ENCODE data around the gene SBK1. TPM values are rescaled to one million over a fixed set of nuclear protein-coding genes. Genes with fewer than 3 reads are reported as not detected.
"Not testable (repeated sequence)": the region's sequence is repeated elsewhere in the genome, so short reads cannot be mapped to it uniquely, and the experiment has no call there.

Gene SBK1
- 10 to 100 TPM; 13.4 to 27.3 (median 20.2) TPM for polyA plus RNA-seq (ENCODE audit: insufficient read length in 4 of 4)

DNA sequence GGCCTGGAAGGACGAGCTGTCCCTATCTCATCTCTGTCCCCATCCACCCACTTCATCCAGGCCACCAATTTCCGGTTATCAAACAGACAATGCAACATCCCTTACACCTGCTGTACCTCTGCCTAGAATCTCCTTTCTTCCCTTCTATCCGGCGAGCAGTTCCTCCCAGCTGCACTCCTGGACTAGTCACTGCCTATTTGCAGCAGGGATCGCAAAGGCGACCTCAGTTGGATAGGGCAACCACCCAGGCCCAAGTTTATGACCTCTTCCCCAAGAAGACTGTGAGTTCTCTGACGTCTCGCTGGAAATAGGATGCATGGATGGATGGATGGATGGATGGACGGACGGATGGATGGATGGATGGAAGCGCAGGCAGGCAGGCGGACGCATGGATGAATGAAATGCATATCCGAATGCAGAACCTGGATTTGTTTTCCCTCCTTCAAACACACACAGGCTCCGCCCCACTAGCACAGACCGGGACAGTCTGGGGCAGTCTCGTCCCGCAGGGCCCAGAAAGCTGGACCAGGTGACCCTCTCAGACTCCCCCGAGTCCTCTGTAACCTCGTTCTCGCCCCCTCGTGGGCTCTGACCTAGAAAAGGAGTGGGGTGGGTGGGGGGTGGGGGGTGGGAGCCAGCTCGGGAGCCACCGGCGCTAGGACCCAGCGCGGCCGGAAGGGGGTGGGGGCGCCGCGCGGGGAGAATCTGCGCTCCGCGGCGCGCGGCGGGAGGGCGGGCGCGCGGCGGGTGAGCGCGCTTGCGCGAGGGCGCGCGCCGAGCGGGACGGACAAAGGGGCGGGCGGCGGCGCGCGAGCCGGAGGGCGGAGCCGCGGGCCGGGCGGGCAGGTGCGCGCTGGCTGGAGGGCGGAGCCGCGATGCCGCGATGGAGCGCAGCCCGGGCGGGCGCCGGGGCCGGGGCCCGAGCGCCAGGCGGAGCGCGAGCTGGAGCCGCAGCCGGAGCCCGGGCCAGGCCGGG, at the start of gene SBK1:
Gene SBK1 (plus strand): TSS at position 875 of the 976 bp plus-strand sequence. CDS start 24,867 bp downstream, outside the sequence.
- DNase-seq (ENCODE audit: low read depth in 4 of 4, low spot score in 2 of 4), result peak in 3 of 4 donors; percentile 52 to 72 (median 60)

- DNase-seq (ENCODE audit: low read depth in 4 of 4, low spot score in 2 of 4), result not testable (repeated sequence)
Observed at GRCh38 chr16:28249483-28249882, 42.8 kb upstream of the SBK1 start.

DNA sequence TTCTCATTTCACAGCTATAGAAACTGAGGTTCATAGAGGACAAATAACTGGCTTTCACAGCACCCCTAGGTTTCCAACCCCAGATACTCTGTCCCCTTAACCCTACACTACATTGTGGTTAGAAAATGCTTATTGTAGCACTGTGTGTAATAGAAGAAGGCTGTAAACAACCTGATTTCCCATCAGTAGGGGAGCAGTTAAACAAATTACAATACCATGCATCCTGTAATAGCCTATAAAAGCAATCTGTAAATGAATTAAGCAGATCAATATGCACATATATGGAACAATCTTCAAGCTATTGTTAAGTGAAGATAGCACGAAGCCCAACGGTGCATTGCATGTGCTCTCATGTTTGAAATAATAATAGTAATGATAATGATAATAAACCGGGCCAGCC, 41.3 kb upstream of the SBK1 start:
- no peak for DNase-seq (ENCODE audit: low read depth in 4 of 4, low spot score in 2 of 4)

DNA sequence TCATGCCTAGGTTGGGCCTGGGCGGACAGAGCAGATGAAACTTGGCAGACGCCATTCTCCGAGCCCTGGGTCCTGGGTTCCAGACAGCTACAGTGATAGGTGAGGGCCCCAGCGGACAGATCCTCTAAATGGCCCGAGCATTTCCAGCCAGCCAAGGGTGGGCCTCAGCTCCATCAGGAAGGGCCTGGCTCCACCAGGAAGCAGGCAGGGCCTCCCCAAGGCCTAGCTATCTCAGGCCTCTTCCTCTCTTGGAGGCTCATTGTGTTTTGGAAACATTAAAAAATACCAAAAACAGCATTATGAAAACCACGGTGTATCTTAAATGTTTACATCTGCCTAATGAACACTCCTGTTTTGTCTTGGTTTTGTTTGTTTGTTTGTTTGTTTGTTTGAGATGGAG, 38.2 kb upstream of the SBK1 start:
- no peak for DNase-seq (ENCODE audit: low read depth in 4 of 4, low spot score in 2 of 4)

DNA sequence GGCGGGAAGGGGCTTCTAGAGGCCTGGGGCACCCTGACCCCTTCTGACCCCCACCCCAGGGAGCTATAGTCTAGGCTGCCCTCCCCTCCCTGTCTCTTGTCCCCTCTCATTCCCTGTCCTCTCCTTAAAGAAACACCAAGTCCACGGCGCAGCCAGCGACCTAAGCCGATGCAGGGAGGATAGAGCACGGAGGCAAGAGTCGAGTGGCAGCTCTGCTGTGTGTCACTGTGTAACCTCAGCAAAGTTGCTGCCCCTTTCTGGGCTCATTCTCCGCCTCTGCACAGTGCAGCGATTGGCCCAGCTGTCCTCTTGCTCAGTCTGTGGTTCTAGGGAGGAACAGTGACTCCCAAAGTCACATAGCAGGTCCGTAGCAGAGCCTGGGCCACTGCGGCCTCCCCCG, 36.5 kb upstream of the SBK1 start:
- DNase-seq (ENCODE audit: low read depth in 4 of 4, low spot score in 2 of 4), result no peak

DNA sequence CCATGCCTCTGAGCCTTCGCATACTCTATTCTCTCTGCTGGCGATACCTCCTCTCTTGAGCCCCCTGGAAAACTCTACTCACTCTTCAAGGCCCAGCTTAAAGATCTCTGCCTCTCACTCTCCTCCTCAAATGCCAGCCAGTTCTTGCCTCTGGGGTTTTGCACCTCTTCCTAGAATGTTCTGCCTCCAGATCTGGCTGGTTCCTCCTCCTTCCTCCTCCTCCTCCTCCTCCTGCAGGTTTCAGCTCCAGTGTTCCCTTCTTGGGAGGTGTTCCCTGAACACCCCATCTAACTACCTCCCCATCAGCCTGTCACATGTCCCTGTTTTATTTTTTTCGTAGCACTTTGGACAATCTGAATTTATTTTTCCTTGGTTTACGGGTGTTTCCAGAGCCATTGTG, 35.1 kb upstream of the SBK1 start:
- DNase-seq (ENCODE audit: low read depth in 4 of 4, low spot score in 2 of 4), result no peak

DNA sequence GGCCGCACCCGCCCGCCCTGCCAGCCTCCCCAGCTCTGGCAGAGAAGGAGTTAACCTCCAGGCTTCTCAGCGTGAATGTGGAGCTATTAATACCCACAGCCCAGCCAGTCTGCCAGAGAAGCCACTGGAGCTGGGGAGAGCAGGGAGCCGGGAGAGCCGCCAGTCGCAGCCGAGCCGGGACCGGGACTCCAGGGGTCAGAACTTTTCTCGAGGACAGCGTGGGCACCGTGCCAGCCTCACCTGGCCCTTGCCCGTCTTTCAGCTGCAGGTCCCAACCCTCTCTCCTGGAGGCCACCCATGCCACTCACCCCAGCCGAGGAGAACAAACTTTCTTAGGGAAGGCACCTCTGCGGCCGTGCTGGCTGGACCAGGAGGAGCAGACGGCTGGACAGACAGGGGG, 33.8 kb upstream of the SBK1 start:
- DNase-seq (ENCODE audit: low read depth in 4 of 4, low spot score in 2 of 4), result peak in 1 of 4 donors; percentile 17

- no peak for DNase-seq (ENCODE audit: low read depth in 4 of 4, low spot score in 2 of 4)
Observed at GRCh38 chr16:28259091-28259780, 33.1 kb upstream of the SBK1 start.

GRCh38 chr16:28259781-28260150, 32.6 kb upstream of the SBK1 start:
- no peak for DNase-seq (ENCODE audit: low read depth in 4 of 4, low spot score in 2 of 4)

DNA sequence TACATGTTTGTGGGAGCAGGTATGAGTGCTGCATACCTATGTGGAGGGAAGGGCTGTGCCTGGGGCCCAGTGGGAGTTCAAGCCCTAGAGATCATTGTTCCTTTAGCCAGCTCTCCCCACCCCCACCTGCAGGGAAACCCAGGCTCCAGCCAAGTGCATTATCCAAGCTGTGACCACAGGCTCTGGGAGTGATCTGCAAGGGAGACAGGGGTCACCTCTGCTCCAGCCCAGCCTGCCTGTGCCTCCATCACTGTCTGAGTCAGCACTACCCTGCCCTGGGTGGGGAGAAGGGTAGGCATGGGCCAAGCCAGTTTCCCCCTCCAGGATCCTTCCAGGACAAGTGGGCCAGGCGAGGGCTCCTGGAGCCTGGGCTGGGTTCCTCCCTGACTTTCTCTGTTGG, 32.1 kb upstream of the SBK1 start:
- no peak for DNase-seq (ENCODE audit: low read depth in 4 of 4, low spot score in 2 of 4)

DNA sequence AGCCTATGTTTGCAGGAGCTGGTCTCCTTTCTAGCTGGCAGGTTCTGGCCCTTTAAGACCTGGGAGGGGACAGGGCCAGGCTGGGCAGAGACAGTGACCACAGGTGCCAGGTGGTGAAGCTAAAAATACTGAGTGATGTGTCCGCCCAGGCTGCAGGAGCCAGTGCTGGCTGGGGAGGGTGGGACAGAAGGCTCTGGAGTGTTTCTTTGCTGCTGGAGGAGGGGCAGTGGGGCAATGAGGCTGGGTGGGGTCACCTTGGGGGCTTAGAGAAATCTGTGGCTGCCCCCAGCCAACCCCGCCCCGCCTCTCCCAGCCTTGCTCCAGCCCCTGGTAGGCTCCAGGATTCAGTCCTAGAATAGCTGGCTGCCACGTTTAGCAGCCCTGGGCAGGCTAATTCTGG, 30.4 kb upstream of the SBK1 start:
- DNase-seq (ENCODE audit: low read depth in 4 of 4, low spot score in 2 of 4), result no peak

GRCh38 chr16:28263305-28263704, 29.0 kb upstream of the SBK1 start:
- DNase-seq (ENCODE audit: low read depth in 4 of 4, low spot score in 2 of 4), result no peak

- DNase-seq (ENCODE audit: low read depth in 4 of 4, low spot score in 2 of 4), result peak in 3 of 4 donors; percentile 42 to 51 (median 48)
Observed at GRCh38 chr16:28264656-28265055, 27.7 kb upstream of the SBK1 start.

DNA sequence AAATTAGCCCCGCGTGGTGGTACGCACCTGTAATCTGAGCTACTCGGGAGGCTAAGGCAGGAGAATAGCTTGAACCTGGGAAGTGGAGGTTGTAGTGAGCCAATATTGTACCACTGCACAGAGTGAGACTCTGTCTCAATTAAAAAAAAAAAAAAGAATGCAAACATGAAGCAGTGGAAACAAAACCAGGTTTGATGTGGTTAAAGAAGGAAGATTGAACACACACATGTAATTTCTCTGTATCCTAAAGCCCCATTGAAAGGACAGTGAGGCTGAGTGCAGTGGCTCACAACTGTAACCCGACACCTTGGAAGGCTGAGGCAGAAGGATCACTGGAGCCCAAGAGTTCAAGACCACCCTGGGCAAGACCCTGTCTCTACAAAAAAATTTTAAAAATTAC, 26.5 kb upstream of the SBK1 start:
- no peak for DNase-seq (ENCODE audit: low read depth in 4 of 4, low spot score in 2 of 4)

DNA sequence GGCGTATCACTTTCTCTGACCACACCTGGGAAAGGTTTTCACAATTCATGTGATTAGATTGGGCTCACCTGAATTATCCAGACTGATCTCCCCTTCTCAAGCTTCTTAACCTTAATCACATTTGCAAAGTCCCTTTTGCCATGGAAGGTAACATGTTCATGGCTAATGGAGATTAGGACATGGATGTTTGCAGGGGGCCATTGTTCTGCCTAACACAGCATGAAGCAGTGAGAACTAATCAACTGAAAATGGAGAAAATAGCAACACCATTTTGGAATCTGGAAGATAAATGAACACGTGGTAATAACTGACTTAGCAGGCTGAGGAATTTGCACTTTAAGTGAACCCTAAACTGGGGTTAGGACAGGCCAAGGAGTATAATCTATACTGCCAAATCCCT, 25.0 kb upstream of the SBK1 start:
- no peak for DNase-seq (ENCODE audit: low read depth in 4 of 4, low spot score in 2 of 4)

GRCh38 chr16:28273511-28273910, 18.8 kb upstream of the SBK1 start:
- no peak for DNase-seq (ENCODE audit: low read depth in 4 of 4, low spot score in 2 of 4)

- no peak for DNase-seq (ENCODE audit: low read depth in 4 of 4, low spot score in 2 of 4)
Observed at GRCh38 chr16:28274676-28275075, 17.6 kb upstream of the SBK1 start.

- no peak for DNase-seq (ENCODE audit: low read depth in 4 of 4, low spot score in 2 of 4)
Observed at GRCh38 chr16:28276301-28276700, 16.0 kb upstream of the SBK1 start.

- peak in 3 of 4 donors; percentile 79 to 82 (median 80) for DNase-seq (ENCODE audit: low read depth in 4 of 4, low spot score in 2 of 4)
Observed at GRCh38 chr16:28277537-28278388, 14.6 kb upstream of the SBK1 start.

DNA sequence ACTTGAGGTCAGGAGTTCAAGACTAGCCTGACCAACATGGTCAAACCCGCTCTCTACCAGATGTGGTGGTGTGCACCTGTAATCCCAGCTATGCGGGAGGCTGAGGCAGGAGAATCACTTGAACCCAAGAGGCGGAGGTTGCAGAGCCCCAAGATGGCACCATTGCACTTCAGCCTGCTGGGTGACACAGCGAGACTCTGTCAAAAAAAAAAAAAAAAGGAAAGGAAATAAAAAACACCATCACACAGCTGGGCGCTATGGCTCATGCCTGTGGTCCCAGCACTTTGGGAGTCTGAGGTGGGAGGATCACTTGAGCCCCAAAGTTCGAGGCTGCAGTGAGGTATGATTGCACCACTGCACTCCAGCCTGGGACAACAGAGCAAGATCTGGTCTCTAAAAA, 13.3 kb upstream of the SBK1 start:
- no peak for DNase-seq (ENCODE audit: low read depth in 4 of 4, low spot score in 2 of 4)
